HG03442 (cell line): ENCODE data around the gene NSD2.
A peak's percentile ranks its signal among the peaks of the same experiment; 100 is the strongest.
"Not testable (repeated sequence)": the region's sequence is repeated elsewhere in the genome, so short reads cannot be mapped to it uniquely, and the experiment has no call there.

ENCODE experiments used
- ATAC-seq: cut with Tn5 transposase; IDR thresholded peaks from one replicate; pipeline ENCODE4 v1.9.1; 2021; ENCODE audit warnings: mild to moderate bottlenecking, moderate library complexity; ENCODE audit not compliant: unreplicated experiment

NSD2 gene

DNA sequence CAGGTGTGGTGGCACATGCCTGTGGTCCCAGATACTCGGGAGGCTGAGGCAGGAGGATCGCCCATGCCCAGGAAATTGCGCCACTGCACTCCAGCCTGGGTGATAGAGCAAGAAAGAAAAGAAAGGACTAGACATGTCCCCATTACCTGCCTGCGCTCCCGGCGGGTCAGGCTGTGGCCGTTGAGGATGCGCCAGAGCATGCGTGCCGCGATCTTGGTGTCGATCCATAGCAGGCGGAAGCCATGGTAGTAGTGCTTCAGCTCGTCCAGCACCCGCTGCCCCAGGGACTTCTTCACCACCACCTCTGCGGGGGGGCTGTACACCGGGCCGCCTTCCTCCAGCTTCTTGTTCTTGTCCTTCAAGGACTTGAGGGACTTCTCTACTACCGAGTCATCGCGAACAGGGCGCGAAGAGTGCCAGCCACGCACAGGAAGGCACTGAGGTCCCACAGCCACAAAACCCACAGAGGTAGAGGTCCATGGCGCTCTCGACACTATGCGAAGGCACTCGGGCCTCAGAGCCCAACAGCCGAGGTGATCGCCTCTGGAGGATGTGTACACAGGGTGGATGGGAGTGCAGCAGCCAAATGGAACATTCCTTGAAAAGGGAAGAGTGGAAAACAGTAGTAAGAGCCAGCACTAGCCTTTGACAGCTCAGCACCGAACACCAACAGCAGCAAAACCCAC is 29.8 kb upstream of the NSD2 start:
- no peak for ATAC-seq

DNA sequence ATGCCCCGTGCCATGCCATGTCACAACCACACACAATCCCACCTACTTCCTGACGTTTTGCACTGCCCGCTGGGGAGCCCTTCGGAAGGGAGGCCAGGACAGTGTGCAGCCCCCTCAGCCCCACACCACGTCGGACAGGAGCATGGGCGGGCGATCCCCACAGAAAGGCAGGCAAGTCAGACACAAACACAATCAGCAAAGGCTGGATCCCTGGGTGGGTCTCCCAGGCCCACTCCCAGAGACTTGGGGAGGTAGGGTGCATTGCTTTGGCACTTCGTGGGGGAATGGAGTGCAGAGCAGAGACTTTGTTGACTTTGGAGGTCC is 29.3 kb upstream of the NSD2 start:
- no peak for ATAC-seq

DNA sequence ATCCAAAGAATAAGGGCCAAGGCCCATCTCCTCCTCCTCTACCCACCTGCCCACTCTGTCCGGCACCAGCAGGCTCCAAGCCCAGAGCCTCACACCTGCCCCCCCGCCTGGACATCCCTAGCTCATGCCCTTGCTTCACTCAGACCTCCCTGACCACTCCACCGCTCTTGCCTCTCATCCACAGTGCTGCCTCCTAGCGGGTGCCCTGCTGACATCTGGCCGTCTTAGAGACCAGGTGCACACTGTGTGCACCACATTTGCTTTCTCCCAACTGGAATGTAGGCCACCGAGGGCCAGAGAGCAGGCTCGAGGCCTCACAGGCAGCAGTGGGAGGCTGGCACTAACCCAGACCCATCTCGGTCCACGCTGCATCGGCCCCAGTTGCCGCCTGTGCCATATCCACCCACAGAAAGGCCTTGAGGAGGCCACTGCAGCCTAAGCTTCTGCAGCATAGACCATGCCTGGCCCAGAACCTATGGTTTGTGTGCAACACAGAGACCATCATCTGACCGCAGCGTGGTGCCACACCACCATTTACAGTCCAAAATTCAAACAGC is 28.8 kb upstream of the NSD2 start:
- ATAC-seq: no peak

DNA sequence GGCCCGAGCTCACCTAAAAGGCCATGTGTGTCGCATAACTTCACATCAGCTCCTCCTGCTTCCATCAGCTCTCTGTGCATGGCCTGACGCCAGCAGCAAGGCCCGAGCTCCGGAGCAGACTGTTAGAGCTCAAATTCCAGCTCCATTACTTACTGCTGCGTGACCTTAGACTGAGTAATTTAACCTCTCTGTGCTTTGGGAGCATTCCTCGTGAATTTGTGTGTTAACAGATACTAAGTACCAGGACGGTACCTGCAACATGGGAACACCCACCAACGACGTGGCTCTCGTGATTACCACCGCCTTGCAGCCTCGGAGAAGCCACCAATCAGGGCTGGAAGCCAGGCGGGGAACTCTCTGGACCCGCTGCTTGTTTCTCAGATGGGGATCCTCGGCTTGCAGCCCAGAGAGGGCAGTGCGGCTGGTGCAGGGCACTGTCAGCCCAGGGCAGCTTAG is 28.2 kb upstream of the NSD2 start:
- no peak for ATAC-seq

DNA sequence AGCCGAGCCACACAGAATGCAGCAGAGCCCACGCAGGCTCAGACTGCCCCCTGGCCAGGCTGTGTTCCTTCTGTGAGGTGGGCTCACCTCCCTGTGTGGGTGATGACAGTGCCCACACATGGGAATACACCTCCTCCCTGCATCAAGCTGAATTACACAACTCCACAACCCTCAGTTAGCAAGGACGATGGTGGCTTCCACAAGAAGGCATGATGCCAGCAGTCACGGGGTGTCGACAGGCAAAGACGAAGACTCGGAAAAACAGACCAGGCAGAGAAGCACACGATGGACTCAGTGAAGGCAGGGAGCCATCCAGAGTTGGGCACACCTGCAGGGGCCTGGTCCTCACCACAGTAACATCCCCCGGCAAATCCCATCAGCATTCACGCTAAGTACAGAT is 27.3 kb upstream of the NSD2 start:
- no peak for ATAC-seq

DNA sequence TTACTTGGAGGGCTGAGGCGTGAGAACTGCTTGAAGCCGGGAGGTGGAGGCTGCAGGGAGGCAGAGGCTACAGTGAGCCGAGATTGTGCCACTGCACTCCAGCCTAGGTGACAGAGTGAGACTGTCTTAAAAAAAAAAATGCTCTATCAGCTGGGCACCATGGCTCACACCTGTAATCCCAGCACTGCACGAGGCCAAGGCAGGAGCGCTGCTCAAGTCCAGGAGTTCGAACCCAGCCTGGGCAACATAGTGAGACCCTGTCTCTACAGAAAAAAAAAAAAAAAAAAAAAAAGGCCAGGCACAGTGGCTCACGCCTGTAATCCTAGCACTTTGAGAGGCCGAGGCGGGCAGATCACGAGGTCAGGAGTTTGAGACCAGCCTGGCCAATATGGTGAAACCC is 26.6 kb upstream of the NSD2 start:
- not testable (repeated sequence) for ATAC-seq

DNA sequence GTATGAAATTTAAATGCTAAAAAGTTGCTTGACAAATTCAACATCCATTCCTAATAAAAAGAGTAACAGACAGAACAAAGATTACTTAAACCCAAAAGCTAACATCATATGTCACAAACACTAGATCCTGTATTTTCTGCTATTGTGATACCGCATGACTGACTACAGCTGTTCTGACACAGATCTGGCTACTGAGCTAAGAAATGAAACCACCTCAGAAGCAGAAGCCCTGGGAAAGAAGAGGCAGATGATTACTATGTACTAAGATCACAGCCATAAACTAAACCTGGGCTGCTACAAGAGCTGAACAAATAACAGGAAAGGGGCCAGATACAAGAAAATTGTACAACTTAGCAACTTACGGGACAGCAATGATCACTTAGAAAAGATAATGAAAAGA is 24.6 kb upstream of the NSD2 start:
- ATAC-seq: no peak

DNA sequence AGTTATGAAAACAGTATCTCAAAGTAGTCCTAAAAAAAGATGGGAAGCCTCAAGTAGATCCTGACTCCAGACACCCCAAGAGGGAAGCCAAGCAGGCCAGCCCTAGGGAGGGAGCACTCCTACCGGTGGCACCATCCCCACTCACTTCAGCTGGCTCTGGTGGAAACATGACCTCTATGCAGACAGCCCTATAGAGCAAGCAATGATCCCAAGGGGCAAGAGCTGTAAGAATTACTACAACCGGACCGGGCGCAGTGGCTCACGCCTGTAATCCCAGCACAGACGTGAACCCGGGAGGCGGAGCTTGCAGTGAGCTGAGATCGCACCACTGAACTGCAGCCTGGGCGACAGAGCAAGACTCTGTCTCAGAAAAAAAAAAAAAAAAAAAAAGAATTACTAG is 20.9 kb upstream of the NSD2 start:
- no peak for ATAC-seq

DNA sequence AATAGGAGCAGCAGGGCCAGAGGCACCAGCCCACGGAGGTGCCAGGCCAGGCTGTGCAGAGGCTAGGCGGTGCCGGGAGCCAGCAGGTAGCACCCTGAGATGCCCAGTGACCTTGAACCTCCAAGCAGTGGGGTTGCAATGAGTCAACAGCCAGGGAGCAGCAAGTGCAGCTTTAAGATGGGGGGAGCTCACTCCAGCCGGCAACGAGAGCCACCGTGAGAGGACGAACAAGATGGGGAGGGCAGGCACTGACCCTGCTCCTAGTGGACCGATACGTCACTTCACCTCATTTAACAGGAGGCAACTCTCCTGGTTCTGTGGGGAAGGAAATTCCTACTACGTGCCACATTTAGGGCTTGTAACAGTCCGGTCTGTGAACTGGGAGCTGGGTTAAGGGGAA is 20.0 kb upstream of the NSD2 start:
- ATAC-seq: no peak

DNA sequence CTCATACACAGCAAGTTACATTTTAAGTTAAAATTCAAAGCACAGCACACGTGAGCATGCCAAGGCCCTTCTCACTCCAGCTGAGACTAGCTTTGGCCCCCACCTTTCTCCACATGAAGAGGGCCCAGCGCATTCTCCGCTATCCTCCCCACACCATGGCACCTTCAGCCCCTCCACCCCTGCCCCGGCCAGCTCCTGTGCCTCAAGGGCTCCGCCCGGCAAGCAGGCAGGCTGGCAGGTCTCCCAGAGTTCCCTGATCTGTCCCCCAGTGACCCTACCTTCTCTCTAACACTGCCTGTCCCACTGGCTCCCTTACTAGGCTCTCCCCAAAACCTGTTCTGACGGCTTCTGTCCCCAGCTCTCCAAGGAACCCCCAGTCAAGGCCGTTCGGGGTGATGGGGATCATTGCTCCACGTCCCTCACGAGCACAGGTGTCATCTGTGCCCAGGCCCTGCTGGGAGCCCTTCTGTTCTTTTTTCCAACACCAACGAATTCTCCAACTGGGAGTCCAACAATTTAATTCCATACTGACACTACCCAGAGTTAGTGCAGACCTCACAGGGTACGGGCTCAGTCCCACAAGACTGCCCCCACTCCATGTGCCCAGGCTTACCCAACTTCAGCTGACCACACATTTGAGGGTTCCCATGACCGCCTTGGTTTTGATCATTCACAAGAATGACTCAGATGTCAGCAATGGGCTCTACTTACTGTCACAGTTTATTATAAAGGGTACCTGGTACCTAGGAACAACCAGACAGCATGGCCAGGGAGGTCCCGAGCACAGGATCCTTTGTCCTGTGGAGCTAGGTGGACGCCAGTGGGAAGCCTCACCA is 19.4 kb upstream of the NSD2 start:
- no peak for ATAC-seq

DNA sequence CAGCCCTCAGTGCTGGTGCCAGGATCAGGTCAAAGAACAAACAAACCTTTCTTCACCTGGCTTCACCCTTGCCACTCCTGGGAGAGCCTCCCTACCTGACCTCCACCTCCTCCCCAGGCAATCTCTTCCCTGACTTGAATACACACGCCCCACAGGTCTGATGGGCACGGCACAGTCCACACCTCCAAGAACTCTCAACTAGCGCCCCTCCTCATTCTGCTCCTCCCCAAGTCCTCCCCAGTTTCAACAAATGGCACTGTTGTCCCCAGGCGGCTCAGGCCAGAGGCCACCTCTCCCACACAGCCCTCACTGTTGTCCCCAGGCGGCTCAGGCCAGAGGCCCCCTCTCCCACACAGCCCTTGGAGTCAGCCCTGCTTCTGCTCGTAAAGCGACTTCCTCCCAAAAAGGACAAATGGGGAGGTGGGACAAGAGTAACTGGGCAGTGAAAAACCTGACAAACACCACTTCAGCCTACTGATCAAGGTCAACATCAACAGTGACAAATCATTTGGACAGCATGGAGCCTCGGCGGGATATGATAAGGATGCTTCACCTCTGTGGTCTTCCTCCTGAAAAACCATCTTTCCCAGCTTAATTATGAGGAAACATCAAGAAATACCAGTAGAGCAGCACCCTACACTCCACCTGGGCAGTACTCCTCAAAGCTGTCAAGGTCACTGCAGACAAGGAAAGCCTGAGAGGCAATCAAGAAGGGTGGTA is 18.1 kb upstream of the NSD2 start:
- no peak for ATAC-seq

DNA sequence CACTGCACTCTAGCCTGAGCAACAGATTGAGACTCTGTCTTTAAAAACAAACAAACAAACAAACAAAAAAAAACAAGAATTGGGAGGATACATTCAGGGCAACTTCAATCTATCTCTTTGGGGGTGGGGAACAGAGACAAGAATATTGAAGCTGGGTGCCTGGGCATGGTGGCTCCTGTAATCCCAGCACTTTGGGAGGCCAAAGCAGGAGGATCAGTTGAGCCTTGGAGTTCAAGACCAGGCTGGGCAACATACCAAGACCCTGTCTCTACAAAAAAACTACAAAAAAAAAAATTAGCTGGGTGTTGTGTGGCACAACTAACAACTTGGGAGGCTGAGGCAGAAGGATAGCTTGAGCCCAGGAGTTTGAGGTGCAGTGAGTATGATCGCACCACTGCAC is 16.4 kb upstream of the NSD2 start:
- no peak for ATAC-seq

DNA sequence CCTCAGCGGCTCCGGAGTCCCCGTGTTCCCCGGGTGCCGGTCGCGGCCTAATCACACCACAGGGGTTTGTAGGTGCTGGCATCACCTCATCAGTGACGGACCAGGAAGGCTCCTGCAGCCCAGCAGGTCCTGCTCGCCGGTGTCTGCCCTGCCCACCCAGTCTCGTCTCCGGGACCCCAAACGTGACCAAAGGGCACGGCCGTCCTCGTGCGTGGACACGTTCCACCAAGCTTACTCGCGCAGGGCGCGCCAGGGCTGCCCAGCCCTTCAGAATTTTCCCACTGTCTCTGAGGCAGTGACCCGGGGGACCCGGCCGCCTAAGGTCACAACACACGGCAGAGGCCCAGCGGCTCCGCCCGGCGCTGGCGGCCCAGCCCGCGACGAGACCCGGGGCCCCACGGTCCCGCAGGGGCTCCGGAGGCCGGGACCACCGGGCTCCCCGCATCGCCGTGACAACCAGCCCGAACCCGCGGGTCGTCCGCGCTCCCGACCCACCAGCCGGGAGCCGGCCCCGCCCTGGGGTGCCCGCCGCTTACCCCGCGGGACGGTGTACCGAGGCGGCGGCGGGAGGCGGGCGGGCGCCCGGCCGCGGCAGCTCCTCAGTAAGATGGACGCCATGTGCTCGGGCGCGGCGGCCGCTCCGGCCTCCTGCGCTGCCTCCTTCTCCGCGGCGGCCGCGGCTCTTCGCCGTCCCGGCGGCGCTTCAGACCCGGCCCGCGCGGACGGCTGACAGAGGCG is 15.7 kb upstream of the NSD2 start:
- ATAC-seq: peak; percentile 26

DNA sequence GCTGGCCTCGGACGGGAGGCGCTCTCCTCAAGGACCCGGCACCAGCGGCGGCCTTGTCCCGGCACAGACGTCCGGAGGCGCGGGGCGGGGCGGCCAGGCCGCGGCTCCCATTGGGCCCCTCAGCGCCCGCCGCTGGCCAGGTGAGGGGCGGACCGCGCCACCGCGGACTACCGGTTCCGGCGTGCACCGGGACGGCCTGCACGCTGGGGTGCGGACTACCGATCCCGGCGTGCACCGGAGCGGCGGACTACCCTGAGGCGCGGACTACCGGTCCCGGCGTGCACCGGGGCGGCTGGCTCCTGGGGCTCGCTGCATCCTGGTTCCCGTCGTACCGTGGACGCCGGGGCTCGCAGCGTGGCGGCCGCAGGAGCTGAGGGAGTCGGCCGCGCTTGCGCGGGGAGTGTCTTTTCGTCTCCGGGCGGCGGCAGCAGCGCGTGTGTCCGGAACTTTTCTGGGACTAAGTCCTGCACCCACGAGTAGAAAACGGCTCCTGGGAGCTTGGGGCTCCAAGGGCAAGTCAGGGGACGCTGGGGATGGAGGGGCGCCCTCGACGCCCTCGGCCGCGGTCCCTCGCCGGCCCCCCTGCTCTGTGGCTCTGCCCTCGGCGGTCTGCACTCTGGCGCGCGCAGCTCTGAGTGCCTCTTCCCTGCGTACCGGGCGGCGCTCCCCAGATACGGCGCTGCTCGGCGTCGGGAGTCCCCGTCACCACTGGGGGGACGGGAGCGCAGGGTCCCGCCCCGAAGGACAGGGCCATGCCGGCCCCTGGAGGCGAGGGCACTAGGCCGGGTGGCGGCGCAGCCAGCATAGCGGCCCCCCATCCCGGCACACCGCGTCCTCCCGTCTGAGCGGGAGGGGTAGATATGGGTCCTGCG is 14.9 kb upstream of the NSD2 start, which contains the start of gene LETM1:
Gene LETM1, minus strand, starts transcription at position 86 of the 872 bp plus-strand sequence. CDS start 206 bp downstream, outside the sequence.
- ATAC-seq: peak; percentile 83

DNA sequence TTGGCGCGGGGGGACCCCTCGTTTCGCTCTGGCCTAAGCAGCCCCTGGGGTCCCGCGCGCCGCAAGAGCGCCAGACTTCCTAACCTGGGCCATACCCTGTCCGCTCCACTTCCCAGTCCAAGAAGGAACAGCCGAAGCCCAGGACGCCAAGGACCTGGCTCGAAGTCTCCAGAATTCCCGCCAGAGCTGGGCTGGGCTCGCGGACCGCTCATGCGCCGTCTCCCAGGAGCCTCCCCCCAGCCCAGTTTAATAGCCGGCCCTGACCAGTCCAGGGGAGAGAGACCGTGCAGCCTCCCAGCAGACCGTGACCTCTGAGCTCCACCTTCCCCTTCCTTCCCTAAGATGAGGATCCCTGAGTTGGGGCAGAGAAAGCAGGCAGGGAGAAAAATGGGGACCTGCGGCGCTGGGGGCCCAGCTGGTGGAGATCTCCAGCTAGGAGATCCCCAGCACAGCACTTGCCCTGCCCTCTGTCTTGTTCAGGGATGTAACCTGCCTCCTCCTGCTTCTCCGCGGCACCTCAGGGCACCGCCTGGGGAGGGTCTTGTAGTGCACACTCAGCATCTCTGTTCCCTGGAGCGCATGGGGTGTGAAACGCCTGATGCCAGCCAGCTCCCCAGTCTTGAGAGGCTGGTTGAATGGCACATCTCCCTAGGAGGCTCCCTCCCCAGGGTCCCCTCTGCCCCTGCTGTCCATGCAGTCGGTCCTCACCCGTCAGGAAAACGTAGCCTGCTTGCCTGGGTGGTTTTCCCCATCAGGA is 14.1 kb upstream of the NSD2 start:
- ATAC-seq: no peak

DNA sequence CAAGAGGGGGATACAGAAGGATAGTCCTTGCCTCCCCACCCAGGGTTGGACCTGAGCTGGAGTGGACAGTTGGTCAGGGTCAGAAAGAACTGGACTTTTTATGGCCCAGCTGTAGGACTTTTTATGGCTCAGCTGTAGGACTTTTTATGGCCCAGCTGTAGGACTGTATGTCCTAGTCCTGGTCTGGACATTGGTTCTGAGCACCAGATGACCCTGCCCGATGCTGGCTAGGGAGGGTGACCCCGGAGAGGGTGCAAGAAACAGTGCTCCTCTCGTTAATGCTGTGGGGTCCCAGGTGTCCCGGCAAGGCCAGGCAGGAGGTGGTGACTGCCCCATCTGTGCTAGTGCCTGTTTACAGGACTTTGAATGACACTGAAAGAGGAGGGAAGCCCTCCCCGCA is 13.3 kb upstream of the NSD2 start:
- no peak for ATAC-seq

DNA sequence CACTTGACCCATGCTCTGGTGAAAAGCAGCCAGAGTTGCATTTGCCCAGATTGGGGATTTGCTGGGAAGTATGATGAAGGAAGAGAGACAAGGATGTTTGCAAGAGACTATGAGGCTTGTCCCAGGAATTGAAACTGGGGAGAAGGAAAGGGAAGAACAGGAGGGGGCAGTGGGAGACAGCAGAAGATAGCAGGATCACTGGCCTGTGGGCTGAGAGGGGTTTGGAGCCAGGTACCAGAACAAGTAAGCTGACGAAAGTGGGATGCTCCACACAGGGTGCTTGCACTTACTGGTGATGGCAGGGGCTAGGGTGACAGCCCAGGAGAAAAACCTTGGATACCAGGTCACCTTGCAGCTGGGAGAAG is 11.8 kb upstream of the NSD2 start:
- ATAC-seq: no peak

DNA sequence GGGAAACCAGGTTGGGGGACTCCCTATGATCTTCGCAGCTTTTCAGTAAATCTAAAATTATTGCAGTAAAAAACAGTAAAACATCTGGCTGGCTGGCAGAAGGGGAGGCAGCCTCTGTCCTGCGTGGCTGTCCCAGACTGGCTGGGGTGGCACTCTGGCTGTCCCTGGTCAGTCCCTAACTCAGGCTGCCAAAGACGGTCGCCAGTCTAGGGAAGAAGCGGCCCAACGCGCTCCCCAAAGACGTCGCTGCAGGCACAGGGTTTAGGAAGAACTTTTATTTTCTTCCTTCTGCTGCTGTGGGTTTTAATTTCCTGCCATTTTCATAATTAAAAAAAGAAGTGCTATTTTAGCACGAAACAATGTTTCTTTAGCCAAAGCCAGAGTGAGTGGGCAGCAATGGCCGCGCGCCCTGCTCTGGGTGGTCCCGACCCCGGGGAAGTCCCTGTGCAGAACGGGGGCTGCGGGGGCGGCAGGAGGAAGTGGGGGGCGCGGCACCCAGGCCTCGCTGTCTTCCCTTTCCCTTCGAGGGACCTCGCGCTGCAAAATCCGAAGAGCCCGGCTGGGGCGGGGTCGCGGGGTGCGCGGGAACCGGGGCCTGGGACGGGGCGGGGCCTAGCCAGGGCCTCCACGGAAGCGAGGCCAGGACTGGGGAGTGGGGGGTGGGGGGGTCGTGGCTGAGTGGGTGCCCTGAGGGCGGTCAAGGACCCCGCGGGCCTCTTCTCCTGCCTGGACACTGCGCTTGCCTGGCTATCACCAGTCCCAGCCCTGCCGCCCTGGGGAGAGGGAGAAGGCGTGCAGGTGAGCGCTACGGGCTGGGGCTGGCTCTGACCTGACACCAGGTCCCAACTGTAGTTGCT is 8.9 kb upstream of the NSD2 start:
- ATAC-seq: no peak
